Activated T-helper 1 cell treated with anti-CD3 and anti-CD28 coated beads, Interleukin-2, amount 50 U/mL, for 16 hours (primary cell): ENCODE data around the gene C19orf25.
"Not testable (repeated sequence)": the region's sequence is repeated elsewhere in the genome, so short reads cannot be mapped to it uniquely, and the experiment has no call there.

Experiments used
- DNase-seq, 2 donors: peaks; one replicate each; pipeline ENCODE4 v3.0.0-alpha.2; 2020; ENCODE audit warnings: low read depth in 1 of 2, low spot score in 1 of 2

Gene C19orf25

GRCh38 chr19:1512671-1513498 is 33.9 kb upstream of the C19orf25 start, which contains the start of gene ADAMTSL5:
TSS of gene ADAMTSL5 (minus strand) at chr19:1513019. CDS start at chr19:1510943, 2,076 bp downstream.
- peak; percentile 34 to 52 for DNase-seq

DNA sequence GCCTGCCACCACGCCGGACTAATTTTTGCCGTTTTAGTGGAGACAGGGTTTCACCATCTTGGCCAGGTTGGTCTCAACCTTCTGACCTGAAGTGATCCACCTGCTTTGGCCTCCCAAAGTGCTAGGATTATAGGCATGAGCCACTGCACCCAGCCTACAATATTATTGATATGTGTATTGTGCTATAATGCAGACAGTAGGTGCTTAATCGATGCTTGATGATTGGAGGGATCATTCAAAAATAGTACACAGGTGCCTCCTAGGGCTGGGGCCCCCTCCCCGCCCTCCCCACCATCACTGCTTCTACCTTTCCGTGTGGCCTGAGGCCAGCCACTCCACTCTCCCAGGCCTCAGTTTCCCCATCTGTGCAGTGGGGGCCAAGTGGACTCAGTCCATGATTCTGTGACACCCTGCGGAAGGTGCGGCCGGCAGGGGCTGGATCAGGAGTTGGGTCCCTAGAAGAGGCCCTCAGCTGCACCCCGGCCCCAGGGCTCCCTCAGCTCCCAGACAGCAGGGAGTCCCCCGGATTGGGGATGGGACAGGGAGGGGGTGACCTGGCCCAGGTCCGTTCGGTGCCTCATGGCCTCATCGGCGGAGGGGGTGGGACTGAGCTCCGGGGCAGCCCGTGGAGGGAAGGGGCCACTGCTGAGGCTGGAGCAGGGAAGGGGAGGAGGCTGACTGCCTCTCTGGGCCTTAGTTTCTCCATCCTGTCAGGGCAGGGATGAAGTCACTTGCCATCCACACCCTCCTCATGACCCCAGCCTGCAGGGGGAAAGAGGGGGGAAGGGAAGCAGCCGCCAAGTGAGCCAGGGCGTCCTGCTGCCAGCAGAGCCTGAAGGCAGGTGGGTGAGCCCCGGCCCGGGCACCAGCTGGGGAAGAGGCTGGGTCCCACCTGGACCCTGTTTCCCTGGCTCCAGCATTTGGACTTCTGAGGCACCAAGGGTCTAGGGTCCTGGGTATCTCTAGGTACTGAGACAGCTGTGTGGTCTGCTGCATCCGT is 32.6 kb upstream of the C19orf25 start:
- DNase-seq: no peak

DNA sequence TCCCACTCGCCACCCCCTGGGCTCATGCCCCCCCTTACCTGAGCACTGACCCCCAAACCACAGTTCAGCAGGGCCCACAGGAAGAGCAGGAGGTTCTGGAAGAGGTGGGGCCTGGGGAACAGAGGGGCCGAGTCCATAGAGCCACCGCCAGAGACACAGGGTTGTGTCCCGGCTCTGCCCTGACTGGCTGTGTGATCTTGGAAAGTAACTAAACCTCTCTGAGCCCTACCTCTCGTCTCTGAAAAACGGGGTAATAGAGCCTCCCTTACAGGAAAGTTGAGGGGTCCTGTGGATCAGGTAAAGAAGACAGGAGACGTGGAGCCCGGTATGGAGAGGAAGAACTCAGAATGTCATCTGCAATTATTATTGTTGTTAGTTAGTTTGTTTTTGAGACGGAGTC is 31.8 kb upstream of the C19orf25 start:
- DNase-seq: no peak

DNA sequence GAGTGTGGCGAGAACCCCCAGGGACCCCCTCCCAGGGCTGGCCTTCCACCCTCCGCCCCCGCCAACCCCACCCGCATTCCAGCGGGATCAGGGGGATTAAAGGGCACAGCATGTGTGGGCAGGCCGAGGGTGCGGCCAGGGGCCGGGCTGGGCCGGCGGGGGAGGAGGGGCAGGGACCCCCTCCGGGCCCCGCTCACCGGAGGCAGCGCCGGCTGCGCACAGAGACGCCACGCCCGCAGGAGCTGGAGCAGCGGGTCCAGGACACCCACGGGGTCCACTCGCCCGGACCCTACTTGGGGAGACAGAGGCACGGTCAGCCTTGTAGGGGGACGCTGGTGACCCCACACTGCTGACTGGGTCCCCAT is 31.4 kb upstream of the C19orf25 start:
- no peak for DNase-seq

DNA sequence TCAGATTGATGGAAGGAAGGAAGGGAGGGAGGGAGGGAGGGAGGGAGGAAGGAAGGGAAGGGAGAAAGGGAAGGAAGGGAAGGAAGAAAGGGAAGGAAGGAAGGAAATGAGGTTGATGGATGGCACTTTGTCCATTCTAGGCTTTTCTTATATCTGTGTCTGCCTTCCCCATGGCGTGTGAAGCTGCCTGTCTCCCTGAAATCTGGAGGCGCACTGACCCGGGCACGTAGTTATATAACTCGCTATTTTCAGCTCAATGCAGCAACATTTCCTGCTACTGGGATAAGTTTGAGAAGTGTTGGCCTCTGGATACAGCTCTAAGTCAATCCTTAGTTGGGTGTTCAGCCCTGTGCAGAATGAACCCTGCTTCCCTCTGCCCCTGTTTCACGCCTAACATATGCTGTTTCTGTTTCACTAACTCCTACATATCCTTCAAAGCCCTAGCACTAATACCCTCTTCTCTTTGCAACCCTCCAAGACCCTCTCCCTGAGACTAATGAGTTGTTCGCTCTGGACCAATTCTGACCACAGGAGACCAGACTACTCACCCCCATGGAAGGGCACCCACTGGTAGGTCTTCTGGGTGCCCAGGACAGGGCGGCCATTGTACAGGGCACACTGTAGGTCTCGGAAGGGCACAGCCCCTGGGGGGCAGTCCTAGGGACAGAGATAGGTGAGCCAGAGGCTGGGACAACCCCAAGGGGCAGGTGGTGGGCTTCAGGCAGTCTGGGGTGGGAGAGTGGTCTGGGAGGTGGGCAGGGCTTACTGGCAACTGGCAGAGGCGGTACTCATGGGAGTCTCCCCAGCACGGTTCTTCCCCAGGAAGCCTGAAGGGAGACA is 30.8 kb upstream of the C19orf25 start:
- DNase-seq: no peak

DNA sequence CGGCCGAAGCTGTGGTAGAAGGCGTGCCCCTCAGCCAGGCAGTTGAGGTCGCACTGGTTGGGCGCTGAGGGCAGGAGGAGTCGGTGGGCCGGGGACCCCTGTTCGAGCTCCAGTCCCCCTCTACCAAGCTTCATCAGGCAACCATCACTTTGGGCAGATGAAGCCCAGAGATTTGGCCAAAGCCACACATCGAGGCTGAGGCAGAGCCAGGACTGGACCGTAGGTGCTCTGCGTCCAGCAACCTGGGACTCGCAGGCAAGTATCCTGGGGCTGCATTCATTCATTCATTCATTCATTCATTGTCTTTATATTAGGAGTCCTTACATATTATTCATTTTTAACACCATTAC is 29.5 kb upstream of the C19orf25 start:
- DNase-seq: no peak

DNA sequence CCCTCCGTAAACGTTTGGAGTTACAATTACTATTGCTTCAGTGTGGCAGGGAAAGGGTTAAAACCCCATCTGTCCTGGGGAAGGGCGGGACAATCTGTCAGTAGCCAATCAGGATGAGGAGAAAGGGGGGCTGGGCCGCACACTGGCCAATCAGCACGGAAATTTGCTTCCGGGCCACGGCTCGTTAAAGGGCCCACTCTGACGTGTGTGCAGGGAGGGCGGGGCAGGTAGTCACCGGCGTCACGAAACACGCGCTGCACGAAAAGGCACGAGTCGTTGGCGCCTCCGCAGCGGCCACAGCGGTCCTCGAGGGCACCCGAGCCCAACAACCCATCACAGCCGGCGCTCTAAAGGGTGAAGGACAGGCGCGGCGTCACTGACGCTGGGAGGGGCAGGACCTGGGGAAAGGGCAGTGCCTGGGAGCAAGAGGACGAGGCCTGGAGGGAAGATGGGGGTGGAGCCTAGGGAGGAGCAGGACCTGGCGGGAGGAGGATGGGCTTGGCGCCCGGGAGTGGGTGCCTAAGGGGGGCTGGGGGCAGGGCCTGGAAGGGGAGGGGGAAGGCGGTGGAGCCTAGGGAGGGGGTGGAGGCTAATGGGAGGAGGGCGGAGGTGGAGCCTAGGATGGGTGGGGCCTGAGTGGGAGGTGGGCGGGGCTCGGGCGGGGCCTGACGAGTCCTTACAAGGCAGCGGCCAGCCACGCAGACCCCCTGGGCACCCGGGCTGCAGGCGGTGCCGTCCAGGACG is 28.9 kb upstream of the C19orf25 start:
- peak; percentile 76 to 85 for DNase-seq

DNA sequence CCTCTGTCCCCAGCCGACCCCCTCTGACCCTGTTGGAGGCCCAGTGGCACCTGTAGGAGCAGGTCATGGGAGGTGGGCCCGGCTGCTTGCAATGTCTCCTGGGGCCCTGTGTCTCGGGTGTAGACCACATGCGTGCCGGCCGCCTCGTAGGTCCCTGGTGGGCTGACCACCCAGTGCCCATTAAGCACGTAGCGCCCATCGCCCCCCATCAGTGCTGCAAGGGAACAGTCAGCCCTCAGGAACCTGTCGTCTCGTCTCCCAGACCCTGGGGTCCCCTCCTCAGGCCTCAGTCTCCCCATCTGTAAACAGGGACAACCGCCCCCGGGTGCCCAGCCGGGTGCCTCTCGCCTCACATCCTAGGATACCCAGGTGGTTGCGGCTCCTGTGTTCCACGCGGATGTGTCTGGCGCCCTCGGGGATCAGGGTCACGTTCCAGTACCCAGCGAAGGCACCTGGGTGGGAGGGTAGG is 28.2 kb upstream of the C19orf25 start:
- no peak for DNase-seq

GRCh38 chr19:1505991-1506881 is 27.2 kb upstream of the C19orf25 start:
- DNase-seq: no peak

DNA sequence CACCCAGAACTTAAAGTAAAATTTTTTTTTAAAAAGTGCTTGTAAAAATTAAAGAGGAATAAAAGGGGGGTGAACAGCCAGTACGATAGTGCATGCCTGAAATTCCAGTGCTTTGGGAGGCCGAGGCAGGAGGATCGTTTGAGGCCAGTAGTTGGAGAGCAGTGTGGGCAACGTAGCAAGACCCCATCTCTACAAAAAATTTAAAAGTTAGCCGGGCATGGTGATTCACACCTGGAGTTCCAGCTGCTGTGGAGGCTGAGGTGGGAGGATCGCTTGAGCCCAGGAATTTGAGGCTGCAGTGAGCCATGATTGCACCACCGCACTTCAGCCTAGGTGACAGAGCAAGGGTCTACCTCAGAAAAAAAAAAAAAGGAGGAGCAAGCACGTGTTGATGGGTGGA is 26.0 kb upstream of the C19orf25 start:
- no peak for DNase-seq

- no peak for DNase-seq
Measured at GRCh38 chr19:1503925-1504773, 25.1 kb upstream of the C19orf25 start.

GRCh38 chr19:1503089-1503924 is 24.3 kb upstream of the C19orf25 start:
- peak; percentile 37 to 55 for DNase-seq

DNA sequence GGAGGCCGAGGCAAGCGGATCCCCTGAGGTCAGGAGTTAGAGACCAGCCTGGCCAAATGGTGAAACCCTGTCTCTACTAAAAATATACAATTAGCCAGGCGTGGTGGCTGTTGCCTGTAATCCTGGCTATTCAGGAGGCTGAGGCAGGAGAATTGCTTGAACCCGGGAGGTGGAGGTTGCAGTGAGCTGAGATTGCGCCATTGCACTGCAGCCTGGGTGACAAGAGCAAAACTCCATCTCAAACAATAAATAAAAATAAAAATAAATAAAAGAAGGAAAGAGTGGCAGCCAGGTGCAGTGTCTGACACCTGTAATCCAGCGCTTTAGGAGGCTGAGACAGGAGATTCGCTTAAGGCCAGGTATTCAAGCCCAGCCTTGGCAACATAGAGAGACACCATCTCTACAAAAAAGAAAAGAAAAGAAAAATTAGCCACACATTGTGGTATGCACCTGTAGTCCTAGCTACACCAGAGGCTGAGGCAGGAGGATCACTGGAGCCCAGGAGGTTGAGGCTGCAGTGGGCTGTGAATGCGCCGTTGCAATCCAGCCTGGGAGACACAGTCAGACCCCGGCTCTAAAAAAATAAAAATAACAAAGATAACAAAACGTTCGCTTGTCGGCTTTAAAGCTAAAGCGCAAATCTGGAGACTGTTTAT is 23.5 kb upstream of the C19orf25 start:
- DNase-seq: no peak

DNA sequence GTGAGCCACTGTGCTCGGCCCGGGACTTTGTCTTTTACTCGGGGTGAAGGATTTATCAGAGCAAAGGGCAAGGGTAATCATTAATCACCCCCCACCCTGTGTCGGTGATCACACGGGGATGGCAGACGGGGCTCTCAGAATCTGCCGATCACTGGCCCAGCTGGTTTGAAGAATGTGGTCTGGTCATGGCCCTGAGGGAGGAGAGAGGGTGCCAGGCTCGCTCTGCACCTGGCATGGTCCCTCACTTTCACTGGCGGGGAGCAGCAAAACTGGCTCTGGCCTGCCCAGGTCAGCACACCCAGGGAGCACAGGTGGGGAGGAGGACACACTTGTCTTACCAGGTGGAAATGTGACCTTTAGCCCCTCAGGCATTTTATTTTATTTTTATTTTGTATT is 22.2 kb upstream of the C19orf25 start:
- DNase-seq: no peak

GRCh38 chr19:1499231-1499630 is 20.2 kb upstream of the C19orf25 start:
- DNase-seq: not testable (repeated sequence)

DNA sequence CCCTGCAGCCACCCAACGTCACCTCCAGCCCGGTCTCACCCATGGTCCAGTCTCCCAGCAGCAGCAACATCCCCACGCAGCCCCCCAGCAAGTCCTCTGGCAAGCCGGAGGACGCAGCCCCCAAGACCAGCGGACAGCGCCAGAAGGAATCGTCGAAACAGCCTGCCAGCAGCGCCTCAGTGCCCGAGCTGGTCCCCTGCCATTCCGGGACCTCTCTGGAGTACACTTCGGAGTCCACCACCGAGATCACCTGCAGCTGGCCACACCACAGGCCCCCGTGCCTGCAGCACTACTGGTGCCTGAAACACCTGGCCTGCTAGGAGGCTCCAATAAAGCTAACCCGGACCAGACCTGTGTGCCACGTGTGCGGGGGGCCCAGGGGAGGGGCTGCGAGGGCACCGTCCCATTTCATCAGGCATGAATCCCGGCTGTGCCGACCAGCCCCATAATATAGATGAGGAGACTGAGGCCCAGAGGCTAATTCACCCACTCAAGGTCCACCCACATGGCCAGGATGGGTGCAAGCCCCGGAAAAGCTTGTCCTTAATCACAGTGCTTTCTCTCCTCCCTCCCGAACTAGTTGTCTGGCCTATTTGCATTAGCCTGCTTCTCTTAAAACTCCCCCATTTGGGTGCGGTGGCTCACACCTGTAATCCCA is 18.7 kb upstream of the C19orf25 start:
- DNase-seq: no peak
